Prostate gland (tissue), 2 donors: Measurements from ENCODE around the gene EXOSC2. TPM values are rescaled to one million over a fixed set of nuclear protein-coding genes. Genes with fewer than 3 reads are reported as not detected.

Source experiments
- DNase-seq: peaks from one replicate; pipeline ENCODE4 v3.0.0-alpha.2; 2019; ENCODE audit warnings: low spot score
- H3K27ac ChIP-seq, 2 donors: fragments of 200-600 bp; sonication (generic); 2 replicates each; pipeline ENCODE4 v1.5.1; 2017 to 2019
- H3K27me3 ChIP-seq: fragments of 200-600 bp; sonication (generic); replicated peaks from 2 replicates; pipeline ENCODE4 v1.5.1; 2019; ENCODE audit not compliant: insufficient read depth
- H3K36me3 ChIP-seq, 2 donors: fragments of 200-600 bp; sonication (generic); 1 replicate in 1 of 2; 2 replicates in 1 of 2; pipeline versions ENCODE4 v1.5.1 to v1.8.1; 2017 to 2019
- H3K4me1 ChIP-seq: fragments of 200-600 bp; sonication (generic); replicated peaks from 2 replicates; pipeline ENCODE4 v1.5.1; 2019
- H3K4me3 ChIP-seq, 2 donors: fragments of 200-600 bp; sonication (generic); 2 replicates each; pipeline ENCODE4 v1.5.1; 2017 to 2019
- H3K9me3 ChIP-seq: fragments of 200-600 bp; sonication (generic); 2 replicates; pipeline ENCODE4 v1.5.1; 2017
- POLR2A ChIP-seq: fragments of 450-650 bp; IDR thresholded peaks from one replicate; pipeline ENCODE4 v1.6.1; 2016; ENCODE audit warnings: antibody characterized with exemption, mild to moderate bottlenecking
- POLR2AphosphoS5 ChIP-seq: sonication (generic); formaldehyde crosslinking; IDR thresholded peaks from one replicate; pipeline ENCODE4 v1.6.1; 2017; ENCODE audit warnings: antibody characterized with exemption
- WGBS: methylation state at CpG from one replicate; pipeline ENCODE4 v1.1.5; 2018; 5-methylcytosine and 5-hydroxymethylcytosine counted together
- intact Hi-C: fragments of 100-400 bp; cut with DNase I; formaldehyde crosslinking; loops from one replicate; pipeline ENCODE4 v1.14.2; 2022
- total RNA-seq, 2 donors: library from RNA; depleted of rRNA; stranded (reverse); fragments of >200 nt; gene quantifications; one replicate each; pipeline ENCODE4 v1.1.0, GENCODE V29; 2016
- TF ChIP-seq, protein P1 (sequence below), 4 experiments: fragments of 200-600 bp in 2 of 4; fragments of 450-650 bp in 2 of 4; sonication (generic) in 2 of 4; IDR thresholded peaks; 1 replicate in 3 of 4; 2 replicates in 1 of 4; pipeline ENCODE4 v1.5.1; 2016 to 2019; ENCODE audit warnings: antibody characterized with exemption in 4 of 4, mild to moderate bottlenecking in 2 of 4, moderate library complexity in 2 of 4

Gene EXOSC2
- total RNA-seq, 2 donors from 2014 or later: 18.4 to 22.7 TPM

DNA sequence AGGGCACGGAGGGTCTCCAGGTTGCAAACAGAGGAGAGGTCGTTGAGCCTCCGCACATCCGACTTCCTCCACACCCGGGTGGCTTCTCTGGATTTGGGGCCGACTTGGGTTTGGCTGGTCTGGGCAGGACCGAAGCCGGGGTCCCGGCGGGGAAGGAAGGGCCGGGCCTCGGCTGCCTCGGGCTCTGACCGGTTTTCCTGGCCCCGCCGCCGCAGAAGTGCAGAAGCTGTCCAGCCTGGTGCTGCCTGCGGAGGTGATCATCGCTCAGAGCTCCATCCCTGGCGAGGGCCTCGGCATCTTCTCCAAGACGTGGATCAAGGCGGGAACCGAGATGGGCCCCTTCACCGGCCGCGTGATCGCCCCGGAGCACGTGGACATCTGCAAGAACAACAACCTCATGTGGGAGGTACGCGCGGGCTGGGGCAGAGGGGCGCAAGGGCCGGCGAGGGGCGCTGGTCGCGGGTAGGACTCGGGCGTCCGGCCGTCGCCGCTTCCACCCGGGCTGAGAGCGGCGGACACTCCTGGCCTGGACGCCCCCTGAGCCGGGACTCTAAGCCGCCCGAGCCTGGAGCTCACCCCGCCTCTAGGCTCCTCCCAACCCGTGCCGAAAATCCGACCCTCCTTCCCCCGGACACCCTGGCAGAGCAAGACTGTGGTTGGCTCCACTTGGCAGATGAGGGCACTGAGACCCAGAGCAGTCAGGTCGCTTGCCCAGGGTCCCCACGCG, 27.0 kb upstream of the EXOSC2 start:
- H3K36me3 ChIP-seq: no peaks in the 10 kb centered on the region
- no peak overlapping the region for H3K4me3 ChIP-seq
- intact Hi-C loops: loop anchor here (10.0 kb wide), 1 partner anchor 72 kb away; no protein-coding TSS in a partner anchor
- 13% methylated on average over 48 of the region's 60 CpGs for WGBS
- TF ChIP-seq POLR2A (no peak), POLR2AphosphoS5 (no peak)
- TF ChIP-seq, protein P1, sequence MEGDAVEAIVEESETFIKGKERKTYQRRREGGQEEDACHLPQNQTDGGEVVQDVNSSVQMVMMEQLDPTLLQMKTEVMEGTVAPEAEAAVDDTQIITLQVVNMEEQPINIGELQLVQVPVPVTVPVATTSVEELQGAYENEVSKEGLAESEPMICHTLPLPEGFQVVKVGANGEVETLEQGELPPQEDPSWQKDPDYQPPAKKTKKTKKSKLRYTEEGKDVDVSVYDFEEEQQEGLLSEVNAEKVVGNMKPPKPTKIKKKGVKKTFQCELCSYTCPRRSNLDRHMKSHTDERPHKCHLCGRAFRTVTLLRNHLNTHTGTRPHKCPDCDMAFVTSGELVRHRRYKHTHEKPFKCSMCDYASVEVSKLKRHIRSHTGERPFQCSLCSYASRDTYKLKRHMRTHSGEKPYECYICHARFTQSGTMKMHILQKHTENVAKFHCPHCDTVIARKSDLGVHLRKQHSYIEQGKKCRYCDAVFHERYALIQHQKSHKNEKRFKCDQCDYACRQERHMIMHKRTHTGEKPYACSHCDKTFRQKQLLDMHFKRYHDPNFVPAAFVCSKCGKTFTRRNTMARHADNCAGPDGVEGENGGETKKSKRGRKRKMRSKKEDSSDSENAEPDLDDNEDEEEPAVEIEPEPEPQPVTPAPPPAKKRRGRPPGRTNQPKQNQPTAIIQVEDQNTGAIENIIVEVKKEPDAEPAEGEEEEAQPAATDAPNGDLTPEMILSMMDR (IDR thresholded peaks at IDR 0.05): no peak
- H3K4me1 ChIP-seq: no peaks in the 10 kb centered on the region
- no peaks in the 10 kb centered on the region for H3K9me3 ChIP-seq
- peaks cover 48% of the 10 kb centered on the region for H3K27me3 ChIP-seq
- H3K27ac ChIP-seq: no peak overlapping the region
- no peak for DNase-seq

GRCh38 chr9:130667120-130667435, 26.5 kb upstream of the EXOSC2 start:
- WGBS: 84% methylated on average over 4 of the region's 4 CpGs
- no peak for DNase-seq
- intact Hi-C loops: loop anchor here (10.0 kb wide), 1 partner anchor 72 kb away; no protein-coding TSS in a partner anchor
- TF ChIP-seq, protein P1 (IDR thresholded peaks at IDR 0.05): no peak
- TF ChIP-seq POLR2AphosphoS5: no peak
- TF ChIP-seq POLR2A: no peak
- Histone ChIP-seq H3K27ac (no peak overlapping the region), H3K9me3 (no peaks in the 10 kb centered on the region), H3K27me3 (peaks cover 44% of the 10 kb centered on the region), H3K36me3 (no peaks in the 10 kb centered on the region), H3K4me3 (no peak overlapping the region), H3K4me1 (no peaks in the 10 kb centered on the region)

- no peak for DNase-seq
- Histone ChIP-seq H3K27ac (no peak overlapping the region), H3K4me3 (no peak overlapping the region), H3K9me3 (no peaks in the 10 kb centered on the region), H3K36me3 (no peaks in the 10 kb centered on the region), H3K27me3 (peaks cover 34% of the 10 kb centered on the region), H3K4me1 (no peaks in the 10 kb centered on the region)
- TF ChIP-seq POLR2A: no peak
- TF ChIP-seq, protein P1 (IDR thresholded peaks at IDR 0.05): no peak
- no peak for TF ChIP-seq POLR2AphosphoS5
- 94% methylated on average over 10 of the region's 13 CpGs for WGBS
- intact Hi-C loops: loop anchor here (10.0 kb wide), 1 partner anchor 73 kb away; no protein-coding TSS in a partner anchor
Observed at GRCh38 chr9:130668196-130668595, 25.4 kb upstream of the EXOSC2 start.

DNA sequence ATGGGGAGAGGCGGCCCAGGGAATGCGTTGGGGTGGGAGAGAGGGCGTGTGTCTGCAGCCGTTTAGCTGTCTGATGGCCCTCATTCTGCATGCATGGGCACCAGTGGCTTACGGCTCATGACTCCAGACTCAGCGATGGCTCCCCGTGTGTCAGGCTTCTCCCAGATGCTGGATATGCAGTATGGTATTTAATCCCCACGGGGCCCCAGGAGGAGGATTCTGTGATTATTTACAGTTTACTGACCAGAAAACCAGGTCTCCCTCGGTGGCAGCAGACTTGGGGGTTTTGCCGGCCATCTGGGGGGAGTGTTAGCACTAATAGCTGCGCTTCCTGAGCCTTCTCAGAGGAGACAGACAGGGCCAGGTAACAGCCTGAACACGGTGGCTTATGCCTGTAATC, 24.9 kb upstream of the EXOSC2 start:
- WGBS: 64% methylated on average over 12 of the region's 12 CpGs
- no peak overlapping the region for H3K4me3 ChIP-seq
- DNase-seq: no peak
- no peak overlapping the region for H3K27ac ChIP-seq
- no peaks in the 10 kb centered on the region for H3K36me3 ChIP-seq
- peaks cover 34% of the 10 kb centered on the region for H3K27me3 ChIP-seq
- TF ChIP-seq POLR2AphosphoS5 (no peak), POLR2A (no peak)
- TF ChIP-seq, protein P1 (IDR thresholded peaks at IDR 0.05): no peak
- H3K9me3 ChIP-seq: no peaks in the 10 kb centered on the region
- intact Hi-C loops: loop anchor here (10.0 kb wide), 1 partner anchor 74 kb away; no protein-coding TSS in a partner anchor
- no peaks in the 10 kb centered on the region for H3K4me1 ChIP-seq

DNA sequence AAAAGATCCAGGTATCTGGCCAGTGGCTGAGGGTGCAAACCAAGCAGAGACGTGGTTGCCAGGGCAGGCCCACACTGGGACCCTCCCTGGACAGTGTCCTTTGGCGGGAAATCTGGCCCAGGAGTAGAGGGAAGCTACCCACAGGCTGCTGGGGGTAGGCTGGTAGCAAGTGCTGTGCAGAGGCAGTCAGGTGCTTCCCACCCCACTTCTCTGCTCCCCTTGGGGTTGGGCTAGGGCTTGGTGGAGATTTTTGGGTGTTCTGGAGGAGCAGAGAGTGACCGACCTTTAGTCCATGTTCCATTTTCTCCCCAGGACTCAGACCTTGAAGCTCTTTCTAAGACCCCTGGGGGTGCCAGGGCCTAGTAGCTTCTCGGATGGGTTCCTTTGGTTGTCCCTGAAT, 23.6 kb upstream of the EXOSC2 start:
- intact Hi-C loops: loop anchor here (10.0 kb wide), 1 partner anchor 75 kb away; no protein-coding TSS in a partner anchor
- WGBS: 87% methylated on average over 4 of the region's 4 CpGs
- Histone ChIP-seq H3K36me3 (no peaks in the 10 kb centered on the region), H3K4me3 (no peak overlapping the region), H3K4me1 (no peaks in the 10 kb centered on the region), H3K27me3 (peaks cover 22% of the 10 kb centered on the region), H3K27ac (no peak overlapping the region), H3K9me3 (no peaks in the 10 kb centered on the region)
- no peak for DNase-seq
- TF ChIP-seq, protein P1 (IDR thresholded peaks at IDR 0.05): no peak
- TF ChIP-seq POLR2A: no peak
- TF ChIP-seq POLR2AphosphoS5: no peak
